ENCODE data around the gene SFXN5.

- TF ChIP-seq, protein P1, sequence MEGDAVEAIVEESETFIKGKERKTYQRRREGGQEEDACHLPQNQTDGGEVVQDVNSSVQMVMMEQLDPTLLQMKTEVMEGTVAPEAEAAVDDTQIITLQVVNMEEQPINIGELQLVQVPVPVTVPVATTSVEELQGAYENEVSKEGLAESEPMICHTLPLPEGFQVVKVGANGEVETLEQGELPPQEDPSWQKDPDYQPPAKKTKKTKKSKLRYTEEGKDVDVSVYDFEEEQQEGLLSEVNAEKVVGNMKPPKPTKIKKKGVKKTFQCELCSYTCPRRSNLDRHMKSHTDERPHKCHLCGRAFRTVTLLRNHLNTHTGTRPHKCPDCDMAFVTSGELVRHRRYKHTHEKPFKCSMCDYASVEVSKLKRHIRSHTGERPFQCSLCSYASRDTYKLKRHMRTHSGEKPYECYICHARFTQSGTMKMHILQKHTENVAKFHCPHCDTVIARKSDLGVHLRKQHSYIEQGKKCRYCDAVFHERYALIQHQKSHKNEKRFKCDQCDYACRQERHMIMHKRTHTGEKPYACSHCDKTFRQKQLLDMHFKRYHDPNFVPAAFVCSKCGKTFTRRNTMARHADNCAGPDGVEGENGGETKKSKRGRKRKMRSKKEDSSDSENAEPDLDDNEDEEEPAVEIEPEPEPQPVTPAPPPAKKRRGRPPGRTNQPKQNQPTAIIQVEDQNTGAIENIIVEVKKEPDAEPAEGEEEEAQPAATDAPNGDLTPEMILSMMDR (conservative IDR thresholded peaks at IDR 0.05 in 1 of 2, IDR thresholded peaks at IDR 0.05 in 1 of 2; ENCODE audit: low read depth in 1 of 2, low read length in 2 of 2): no peak
- no peak for TF ChIP-seq EZH2 (IDR thresholded peaks at IDR 0.05; ENCODE audit: low read length, missing control alignments)
Observed at GRCh38 chr2:72926811-72927465, 144.6 kb downstream of the SFXN5 start.

All from fibroblast of lung (primary cell).